Activated CD8-positive, alpha-beta memory T cell treated with anti-CD3 and anti-CD28 coated beads for 4 hours (primary cell): Measurements from ENCODE around the gene IL17B.

Source experiments
- DNase-seq, 2 donors: peaks; one replicate each; pipeline ENCODE4 v3.0.0-alpha.2; 2020; ENCODE audit warnings: low read depth in 2 of 2

Gene IL17B

DNA sequence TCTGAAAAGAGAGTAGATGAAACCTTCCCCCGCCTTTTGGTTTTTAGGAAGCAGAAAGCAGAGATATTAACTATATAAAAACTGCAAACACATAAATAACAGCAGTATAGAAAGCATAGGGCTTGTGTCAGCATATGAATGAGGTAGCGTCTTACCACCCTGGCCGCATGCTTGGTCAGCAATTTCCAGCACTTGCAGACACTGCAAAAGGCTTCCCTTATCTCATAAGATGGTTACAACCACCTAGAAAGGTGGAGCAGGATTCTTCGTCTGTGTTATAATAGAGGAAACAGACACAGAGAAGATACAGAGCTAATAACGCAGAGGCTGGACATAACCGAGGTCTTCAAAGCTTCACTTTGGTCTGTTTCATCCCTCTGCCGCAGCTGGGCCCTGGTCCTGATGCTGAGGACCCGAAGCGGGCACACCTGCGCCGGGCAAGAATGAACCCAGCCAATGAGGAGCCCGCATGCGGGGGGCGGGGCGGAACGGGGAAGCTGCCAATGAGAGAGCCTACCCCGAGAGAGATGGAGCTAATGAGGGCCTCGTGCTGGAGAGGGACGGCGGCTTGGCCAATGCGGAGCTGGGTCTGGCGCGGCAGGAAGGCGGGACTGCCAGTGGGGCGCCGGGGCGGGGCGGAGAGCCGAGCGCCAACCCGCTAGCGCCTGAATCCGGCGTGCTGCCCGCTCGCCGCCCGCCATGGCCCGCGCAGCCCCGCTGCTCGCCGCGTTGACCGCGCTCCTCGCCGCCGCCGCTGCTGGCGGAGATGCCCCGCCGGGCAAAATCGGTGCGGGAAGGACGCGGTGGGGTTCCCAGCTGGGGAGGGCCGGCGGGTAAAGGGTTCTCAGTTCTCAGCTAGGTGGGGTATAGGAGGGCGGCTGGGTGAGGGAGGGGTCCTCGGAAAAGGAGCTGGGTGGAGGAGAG lies 21.5 kb downstream of the IL17B start, which contains the start of gene PCYOX1L:
Gene PCYOX1L (plus strand): TSS at position 677 of the 924 bp plus-strand sequence. CDS start 23 bp downstream, at position 700.
- peak; percentile 79 to 95 for DNase-seq

DNA sequence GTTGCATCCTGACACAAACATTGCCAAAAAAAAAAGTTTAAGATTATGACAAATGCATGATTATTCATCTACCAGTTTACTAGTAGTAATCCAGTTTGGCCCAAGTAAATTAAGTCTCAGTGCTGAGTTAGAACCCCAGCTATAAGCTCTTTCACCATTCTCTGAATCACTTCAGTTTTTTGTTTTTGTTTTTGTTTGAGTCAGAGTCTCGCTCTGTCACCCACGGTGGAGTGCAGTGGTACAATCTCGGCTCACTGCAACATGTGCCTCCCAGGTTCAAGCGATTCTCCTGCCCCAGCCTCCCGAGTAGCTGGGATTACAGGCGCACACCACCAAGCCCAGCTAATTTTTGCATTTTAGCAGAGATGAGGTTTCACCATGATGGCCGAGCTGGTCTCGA lies 22.7 kb downstream of the IL17B start:
- DNase-seq = no peak

DNA sequence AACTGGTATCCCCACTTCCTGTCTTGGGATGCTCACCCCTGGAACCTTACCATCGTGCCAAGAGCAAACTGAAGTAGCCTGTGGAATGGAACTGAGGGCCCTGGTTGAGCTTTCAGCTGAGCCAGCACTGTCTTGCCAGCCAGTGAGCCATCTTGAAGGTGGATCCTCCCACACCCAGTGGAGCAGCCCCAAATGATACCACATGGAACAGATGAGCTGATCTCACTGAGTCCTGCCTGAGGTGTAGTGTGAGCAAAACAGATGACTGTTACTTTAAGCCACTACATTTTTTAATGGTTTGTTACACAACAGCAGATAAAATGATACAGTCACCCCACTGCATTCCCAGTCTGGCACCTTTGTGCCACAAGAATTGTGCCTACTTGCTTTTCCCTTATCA lies 23.4 kb downstream of the IL17B start:
- no peak for DNase-seq

DNA sequence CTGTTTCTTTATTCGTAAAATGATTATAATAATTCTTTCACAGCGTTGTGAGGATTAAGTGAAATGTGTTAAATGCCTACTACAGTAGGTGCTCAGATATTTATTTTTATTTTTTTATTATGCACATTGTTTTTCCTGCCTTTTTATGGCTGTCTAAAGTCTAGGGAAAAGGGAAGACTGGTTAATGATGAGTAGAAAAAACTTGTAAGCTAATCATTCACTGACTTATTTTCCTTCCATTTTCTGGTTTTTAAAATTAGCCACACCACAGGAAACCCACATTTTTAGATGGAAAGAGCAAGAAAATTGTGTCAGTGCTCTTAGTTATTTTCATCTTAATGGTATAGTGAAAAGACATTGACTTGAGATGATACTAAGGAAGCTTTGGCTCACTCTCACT lies 25.2 kb downstream of the IL17B start:
- DNase-seq = no peak

DNA sequence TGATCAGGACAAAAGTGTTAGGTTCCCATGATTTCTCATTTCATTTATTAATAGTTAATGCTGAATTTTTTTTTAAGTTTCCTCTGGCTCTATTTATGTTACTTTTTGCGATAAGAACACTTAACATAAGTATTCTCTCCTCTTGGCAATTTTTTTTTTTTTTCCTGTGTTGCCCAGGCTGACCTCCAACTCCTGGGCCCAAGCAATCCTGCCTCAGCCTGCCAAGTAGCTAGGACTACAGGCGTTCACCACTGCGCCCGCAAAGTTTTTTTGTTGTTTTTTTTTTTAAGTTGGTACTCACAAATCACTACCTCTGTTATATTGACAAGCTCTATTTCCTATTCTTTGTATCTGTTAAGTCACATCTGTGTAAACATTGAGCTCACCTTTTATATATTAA lies 26.9 kb downstream of the IL17B start:
- no peak for DNase-seq

DNA sequence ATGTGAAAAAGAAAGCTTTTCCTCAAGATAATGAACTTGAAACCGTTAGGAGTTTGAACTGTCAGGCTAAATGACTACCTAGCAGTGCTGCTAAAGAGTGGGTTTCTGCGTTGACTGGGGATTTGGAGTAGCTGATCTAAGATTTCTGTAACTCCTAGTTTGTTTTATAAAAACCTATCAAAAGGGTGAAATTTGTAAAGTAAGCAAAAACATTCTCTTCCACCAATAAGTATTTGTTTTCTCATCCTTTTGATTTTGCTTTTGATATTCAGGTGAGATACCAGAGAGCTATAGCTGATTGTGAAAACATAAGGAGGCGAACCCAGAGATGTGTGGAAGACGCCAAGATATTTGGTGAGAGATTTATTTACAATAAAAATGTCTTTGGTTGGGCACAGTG lies 29.7 kb downstream of the IL17B start:
- DNase-seq = no peak

DNA sequence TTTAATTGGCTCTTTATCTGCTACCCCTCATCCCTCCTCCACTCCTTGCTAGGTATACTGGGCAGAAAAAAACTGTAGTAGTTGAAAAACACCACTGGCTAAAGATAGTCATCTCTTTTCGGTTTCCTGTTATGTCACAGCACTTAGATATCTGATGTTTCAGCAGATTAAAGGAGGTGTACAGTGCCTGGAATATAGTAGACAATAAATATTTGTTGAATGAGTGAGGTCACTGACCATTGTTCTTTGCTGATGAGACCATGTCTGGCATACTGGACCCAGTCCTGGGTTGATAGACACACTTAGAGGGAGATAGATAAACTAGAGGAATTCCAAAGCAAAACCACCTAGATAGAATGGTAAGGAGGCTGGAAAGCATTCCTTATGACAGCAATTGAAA lies 30.6 kb downstream of the IL17B start:
- no peak for DNase-seq

DNA sequence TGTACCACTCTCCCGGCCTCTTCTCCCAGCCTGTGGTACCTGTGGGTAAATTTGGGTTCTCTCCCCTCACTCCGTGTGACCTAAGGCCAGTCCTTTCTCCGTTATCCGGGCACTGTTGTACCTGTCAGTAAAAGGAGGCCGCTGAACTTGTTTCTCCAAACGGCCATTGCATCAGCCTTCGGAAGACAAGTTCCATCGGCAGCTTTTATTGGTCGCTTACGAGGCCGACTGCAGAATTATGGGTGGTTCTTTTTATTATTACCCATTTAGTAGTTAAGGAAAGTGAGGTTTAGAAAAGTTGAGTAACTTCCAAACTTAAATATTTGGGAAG lies 33.2 kb downstream of the IL17B start:
- DNase-seq = no peak

DNA sequence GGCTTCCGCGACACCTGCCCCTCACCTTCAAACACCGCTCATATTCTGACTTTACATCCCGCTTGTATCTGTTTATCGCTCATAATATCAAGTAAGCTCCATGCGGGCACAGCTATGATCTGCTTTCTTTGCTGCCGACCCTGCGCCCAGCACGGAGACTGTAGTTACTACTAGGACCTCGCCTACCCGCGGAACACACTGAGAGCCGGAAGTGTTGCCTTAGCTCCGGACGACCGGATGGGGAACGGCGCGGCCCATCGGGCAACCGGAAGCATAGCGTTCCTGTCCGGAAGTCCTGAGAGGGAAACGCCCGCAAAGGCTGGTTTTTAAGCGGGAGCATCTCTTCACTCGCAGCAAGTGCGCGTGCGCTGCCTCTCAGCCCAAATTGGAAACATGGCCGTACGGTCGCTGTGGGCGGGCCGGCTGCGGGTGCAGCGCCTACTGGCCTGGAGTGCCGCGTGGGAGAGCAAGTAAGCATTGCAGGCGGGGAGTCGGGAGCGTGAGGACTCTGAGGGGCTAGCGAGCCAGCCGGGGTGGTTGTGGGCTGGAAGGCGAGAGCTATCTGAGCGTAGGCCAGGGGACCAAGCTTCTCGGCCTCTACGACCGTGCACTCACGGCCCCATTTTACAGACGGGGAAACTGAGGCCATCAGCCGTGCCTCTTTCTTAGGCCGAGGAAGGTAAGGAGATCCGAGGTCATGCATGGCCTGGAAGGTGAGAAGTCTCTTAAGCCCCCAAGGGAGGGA lies 33.8 kb downstream of the IL17B start, which contains the start of gene GRPEL2:
Gene GRPEL2 (plus strand): TSS at position 353 of the 745 bp plus-strand sequence. CDS start 41 bp downstream, at position 394.
- peak; percentile 76 to 83 for DNase-seq

DNA sequence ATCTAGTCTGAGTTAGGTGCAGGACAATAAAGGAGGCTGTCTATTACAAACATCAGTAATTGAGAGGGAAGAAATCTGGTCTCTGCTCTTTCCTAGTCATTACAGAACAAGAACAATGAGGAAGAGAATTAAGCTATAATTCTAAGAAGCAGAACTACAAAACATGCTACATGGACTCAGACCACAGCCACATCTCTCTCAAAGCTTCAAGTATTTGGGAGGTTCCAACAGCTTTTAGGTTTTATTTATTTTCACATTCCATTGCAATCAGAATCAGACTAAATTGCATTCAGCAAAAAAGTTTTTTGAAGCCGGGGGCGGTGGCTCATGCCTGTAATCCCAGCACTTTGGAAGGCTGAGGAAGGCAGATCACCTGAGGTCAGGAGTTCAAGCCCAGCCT lies 34.9 kb downstream of the IL17B start:
- DNase-seq = no peak

DNA sequence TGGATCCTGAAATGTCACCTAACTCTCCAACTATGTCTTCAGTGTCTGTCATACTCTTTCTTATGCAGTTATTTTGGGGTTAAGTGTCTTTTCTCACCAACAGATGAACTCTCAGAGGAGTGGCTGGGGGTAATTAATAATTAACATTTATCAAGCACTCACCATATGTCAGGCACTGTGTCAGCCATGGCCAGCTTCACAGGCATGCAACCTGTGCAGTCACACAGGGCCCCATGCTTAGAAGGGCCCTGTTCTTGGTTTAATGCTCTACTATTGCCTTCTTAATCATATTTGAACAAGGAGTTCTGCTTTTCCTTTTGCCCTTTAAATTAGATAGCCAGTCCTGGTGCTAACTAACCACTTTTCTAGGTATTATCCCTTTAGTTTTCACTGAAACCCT lies 37.2 kb downstream of the IL17B start:
- no peak for DNase-seq

DNA sequence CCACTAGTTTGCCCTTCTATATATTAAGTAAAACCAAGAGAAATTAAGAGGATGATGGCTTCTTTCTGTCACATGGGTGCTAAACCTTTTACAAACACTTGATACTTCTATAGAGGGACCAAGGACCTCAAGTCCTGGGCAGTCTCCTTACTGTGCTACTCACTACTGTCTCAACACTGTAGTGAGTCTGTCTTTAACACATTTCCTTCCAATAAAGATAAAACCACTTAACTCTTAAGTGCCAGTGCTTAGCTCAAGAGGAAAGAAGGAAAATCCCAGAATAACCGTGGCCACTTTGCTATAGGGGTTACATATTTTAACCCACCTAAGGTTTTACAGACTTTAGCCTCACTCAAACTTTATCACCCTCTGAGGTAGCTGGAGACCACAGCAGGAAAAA lies 38.2 kb downstream of the IL17B start:
- DNase-seq = no peak

DNA sequence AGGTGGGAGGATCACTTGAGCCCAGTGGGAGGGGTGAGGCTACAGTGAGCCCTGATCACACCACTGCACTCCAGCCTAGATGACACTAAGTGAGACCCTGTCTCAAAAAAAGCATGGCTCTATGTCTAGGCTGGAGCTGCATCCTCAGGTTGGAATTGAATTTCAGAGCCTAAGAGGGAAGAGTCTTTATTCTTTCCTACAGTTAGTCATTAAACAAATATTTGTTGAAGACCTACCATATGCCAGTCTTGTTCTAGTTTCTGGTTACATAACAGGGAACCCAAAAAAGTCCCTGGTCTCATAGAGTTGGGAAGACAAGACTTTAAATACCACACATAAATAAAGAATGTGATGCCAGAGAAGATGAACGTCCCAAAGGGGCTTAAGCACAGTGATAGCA lies 40.7 kb downstream of the IL17B start:
- no peak for DNase-seq

DNA sequence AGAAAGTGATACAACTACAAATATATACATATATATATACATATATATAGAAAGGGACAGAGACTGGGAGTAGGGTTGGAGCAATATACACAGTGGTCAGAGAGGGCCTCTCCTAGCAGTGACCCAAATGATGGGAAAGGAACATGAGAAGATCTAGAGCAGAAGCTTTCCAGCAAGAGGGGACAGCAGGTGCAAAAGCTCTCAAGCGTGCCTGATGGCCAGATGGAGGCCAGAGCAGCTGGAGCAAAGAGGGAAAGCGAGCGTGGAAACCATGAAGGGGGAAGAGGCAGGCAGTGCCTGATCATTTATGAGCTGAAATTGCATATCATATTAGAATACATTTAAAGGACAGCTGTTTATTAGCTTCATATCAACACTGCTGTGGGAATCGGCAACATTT lies 41.4 kb downstream of the IL17B start:
- no peak for DNase-seq

DNA sequence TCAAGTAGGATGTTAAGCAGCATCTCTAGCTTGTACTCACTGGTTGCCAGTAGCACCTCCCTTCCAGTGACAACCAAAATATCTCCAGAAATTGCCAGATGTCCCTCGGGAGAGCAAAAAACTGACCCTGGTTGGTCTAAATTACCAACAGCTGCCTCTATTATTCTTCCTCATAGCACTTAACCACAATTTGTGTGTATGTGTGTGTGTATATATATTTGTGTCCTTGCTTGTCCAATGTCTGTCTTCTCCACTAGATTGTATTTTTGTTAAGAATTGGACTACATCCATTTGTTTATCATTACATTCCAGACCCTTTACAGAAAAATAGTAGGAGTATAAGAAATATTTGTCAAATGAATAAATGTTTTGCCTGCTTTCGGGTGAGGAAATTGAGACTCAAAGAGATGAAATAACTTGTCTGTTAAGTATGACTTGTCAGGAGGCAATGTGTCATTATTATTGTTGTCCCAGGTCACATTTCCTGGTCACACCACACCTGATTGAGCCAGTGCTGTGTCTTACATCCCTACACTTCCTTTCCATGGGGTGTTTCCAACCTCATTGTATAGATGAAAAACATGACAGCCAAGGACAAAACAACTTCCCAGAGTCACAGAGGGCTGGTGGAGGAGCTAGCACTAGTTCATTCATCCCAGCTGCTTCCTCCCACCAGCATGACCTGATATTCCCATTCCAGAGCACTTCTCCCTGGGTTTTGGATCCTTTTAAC lies 45.2 kb downstream of the IL17B start:
- DNase-seq = no peak

DNA sequence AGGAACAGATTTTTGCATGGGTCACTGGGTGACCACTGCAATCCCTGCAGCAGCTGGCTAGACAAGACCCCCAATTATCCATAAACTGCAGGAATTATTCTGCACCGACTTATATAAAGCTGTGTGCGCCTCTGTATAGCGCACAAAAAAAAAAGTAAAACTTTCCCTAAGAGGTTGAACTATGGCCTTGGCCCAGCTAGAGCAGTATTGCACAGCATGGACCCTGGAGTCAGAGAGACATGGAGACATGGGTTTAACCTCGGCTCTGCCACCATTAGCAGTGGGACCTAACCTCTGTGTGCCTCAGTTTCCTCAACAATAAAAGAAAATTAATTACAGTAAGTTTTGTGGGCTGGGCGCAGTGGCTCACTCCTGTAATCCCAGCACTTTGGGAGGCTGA lies 50.9 kb downstream of the IL17B start:
- DNase-seq = no peak

DNA sequence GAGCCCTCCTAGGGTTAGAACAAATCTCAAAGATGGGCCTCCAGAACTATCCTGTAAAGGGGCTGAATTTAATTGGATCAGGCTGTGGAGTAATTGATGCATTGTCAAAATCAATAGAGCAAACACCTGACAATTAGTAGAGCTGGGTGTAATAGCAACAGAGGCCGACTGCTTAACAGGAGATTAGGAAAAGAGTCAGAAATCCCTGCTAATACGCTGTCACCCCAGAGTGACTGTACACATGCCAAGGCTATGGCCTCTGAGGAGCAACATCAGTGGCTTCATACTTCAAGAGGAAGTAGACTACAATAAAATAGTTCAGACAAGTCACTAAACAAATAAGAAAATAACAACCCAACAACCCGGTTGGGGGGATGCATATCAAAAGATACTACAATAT lies 52.5 kb downstream of the IL17B start:
- no peak for DNase-seq

DNA sequence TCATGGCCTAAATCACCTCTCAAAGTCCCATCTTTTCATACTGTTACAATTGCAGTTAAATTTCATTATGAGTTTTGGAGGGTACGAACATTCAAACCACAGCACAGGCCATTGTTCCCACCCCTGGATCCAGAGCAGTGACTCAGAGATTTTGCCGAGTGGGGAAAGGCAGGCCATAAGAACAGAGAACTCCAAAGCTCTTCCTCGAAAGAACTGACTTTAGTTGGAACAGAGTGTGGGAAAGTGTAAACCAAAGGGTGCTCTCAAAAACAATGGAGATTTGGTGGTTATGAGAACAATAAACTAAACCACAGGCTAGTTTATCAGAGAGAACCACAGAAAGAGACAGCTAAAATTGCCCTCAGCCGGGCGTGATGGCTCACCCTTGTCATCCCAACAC lies 53.2 kb downstream of the IL17B start:
- DNase-seq = no peak

DNA sequence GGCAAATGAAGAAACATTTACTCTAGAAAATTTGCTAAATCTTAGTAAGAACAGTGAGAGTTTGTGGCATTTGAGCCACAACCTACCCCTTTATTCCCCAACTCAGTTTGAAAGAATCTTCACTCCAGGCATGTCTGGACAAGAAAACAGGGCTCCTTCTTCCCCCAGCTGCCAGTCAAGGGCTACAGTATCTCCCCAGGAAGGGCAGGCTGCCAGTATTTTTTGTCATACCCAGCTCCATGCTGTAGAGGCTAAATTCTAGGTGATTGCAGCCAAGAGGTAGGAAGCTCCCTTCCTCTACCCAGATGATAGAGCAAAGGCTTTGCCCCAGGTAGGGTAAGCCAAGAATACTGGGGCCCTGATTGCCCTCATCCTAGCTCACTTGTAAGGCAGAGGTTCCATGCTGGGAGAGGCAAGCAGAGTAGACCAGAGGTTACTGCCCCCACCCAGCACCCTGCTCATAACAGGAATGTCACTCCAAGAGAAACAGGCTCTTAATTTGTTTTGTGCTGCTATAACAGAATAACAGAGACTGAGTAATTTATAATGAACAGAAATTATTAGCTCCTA lies 53.8 kb downstream of the IL17B start:
- DNase-seq = no peak

DNA sequence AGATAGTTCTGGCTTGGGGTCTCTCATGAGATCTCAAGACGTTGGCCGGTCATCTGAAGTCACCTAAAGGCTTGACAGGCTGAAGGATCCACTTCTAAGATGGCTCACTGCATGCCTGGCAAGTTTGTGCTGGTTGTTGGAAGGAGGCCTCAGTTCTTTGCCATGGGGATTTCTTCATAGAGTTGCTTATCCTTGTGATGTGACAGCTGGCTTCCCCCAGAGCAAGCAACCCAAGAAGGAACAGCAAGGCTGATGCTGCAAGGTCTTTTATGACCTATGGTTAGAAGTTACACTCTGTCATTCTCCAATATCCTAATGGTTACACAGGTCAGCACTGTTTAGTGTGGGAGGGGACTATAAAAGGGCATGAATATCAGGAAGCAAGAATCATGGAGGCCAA lies 54.5 kb downstream of the IL17B start:
- no peak for DNase-seq
